Ovary (tissue), 9 donors: ENCODE measurements around the gene PDE3B. TPM values are rescaled to one million over a fixed set of nuclear protein-coding genes. Genes with fewer than 3 reads are reported as not detected.
"Not testable (repeated sequence)": the region's sequence is repeated elsewhere in the genome, so short reads cannot be mapped to it uniquely, and the experiment has no call there.

ENCODE experiments used
- DNase-seq, 5 donors: peaks; one replicate each; pipeline ENCODE4 v3.0.0-alpha.2; 2019 to 2020
- H3K27ac ChIP-seq, 2 donors: fragments of 200-600 bp; one replicate each; pipeline versions ENCODE4 v1.5.1 to v1.8.0; 2019 to 2022
- H3K27me3 ChIP-seq: fragments of 200-600 bp; one replicate; pipeline ENCODE4 v1.8.0; 2022
- H3K36me3 ChIP-seq: fragments of 200-600 bp; sonication (generic); one replicate; pipeline ENCODE4 v1.5.1; 2019
- H3K4me1 ChIP-seq: one replicate; pipeline ENCODE4 v1.8.1; 2013; ENCODE audit warnings: mild to moderate bottlenecking, moderate library complexity; ENCODE audit not compliant: insufficient read depth
- H3K4me3 ChIP-seq: fragments of 200-600 bp; sonication (generic); one replicate; pipeline ENCODE4 v1.5.1; 2017
- H3K9me3 ChIP-seq, 2 donors: fragments of 200-600 bp in 1 of 2; sonication (generic) in 1 of 2; one replicate each; pipeline versions ENCODE4 v1.5.1 to v1.8.1; 2013 to 2019; ENCODE audit warnings: mild to moderate bottlenecking in 1 of 2, moderate library complexity in 1 of 2
- EP300 ChIP-seq: sonication (generic); formaldehyde crosslinking; IDR thresholded peaks from one replicate; pipeline ENCODE4 v1.6.1; 2017; ENCODE audit warnings: antibody characterized with exemption
- POLR2A ChIP-seq: fragments of 450-650 bp; IDR thresholded peaks from one replicate; pipeline ENCODE4 v1.6.1; 2017; ENCODE audit warnings: antibody characterized with exemption, mild to moderate bottlenecking, moderate library complexity
- WGBS, 3 donors: extraction: QIAGEN DNeasy Blood & Tissue Kit in 1 of 3; methylation state at CpG; one replicate each; pipeline versions ENCODE4 v1.1.5 to v1.1.7; 2013 to 2017; 5-methylcytosine and 5-hydroxymethylcytosine counted together
- intact Hi-C, 4 donors: fragments of 100-400 bp; cut with DNase I; formaldehyde crosslinking; loops; one replicate each; pipeline versions ENCODE4 v1.11.0 to v1.15.1; 2022 to 2023
- polyA plus RNA-seq, 2 donors: library from polyadenylated mRNA; stranded (reverse); fragments of 200-250 nt in 1 of 2; fragments of 350-450 nt in 1 of 2; fragmentation: Illumina TruSeq in 1 of 2; extraction: RNeasy Lipid Tissue Mini Kit (QIAGEN cat#74804) in 1 of 2; gene quantifications; one replicate each; pipeline ENCODE4 v1.2.3, GENCODE V29; 2013 to 2014
- total RNA-seq, 7 donors: library from RNA; depleted of rRNA in 2 of 7; stranded (reverse); fragments of >200 nt in 2 of 7; fragmentation: NEBNext Ultra II Directional in 3 of 7; extraction: Animal tissue kit (Norgen Biotek cat#: 25700) in 3 of 7; gene quantifications; one replicate each; pipeline versions ENCODE4 v1.1.0 to v1.2.4, GENCODE V29; 2016 to 2023
- TF ChIP-seq, protein P1 (sequence below), 3 donors: fragments of 450-650 bp in 2 of 3; fragments of 200-600 bp in 1 of 3; IDR thresholded peaks; one replicate each; pipeline versions ENCODE4 v1.5.1 to v1.8.0; 2016 to 2022; ENCODE audit warnings: antibody characterized with exemption in 3 of 3, mild to moderate bottlenecking in 1 of 3
- donor health status: DM: no; HTN: no; CAD: no; lungs with moderate emphysema.
- donor health status: DM: no; HTN: no; CAD: no.
- donor health status: Bipolar disorder and iron deficiency.
- donor health status: DM: yes; HTN: yes; CAD: no.
- donor health status: DM: no; HTN: no; CAD: no.
- donor health status: DM: yes; HTN: yes; CAD: no.

PDE3B gene
- total and polyA plus RNA-seq, 9 donors = 0.13 to 5.9 (median 1.2) TPM

DNA sequence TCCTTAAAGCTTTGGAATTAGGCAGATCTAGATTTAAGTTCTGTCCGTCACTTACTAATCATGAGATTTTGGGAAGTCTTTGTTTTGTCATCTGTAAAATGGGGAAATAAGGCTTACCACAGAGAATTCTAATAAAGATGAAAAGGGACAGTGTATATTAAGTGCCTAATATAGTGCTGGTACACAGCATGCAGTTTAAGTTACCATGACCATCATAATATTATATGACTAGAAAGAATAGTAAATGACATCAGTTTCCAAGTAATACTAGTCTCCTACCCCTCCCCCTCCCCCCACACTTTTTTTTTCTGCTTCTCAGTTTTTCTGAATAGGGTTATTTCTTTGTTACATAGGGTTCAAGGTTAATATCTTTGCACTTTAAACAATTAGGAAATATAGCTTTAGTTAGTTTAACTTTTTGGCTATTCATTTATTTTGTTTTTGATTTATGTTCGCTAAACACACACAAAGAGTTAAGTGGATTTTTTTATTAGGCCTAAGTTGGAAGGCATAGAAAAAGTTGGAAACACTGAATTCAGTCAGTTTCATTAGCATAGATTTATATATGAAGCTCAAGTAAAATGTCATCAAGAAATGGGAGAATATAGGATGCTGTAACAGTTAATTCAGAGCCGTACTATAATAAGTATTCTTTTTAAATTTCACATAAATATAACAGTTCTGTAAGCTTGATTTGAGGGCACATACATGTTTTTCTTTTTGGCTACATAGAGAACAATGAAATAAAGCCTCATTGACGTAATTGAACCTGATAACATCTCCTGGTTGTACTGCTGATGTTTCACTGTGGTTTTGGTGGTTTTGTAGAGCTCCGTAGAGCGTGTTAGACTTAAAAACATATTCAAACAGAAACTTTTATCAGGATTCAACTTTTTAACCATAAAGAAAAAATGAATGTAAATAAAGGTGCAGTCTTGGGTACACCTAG, 121.2 kb downstream of the PDE3B start:
- intact Hi-C loops = no loop called here
- no peaks in the 10 kb centered on the region for H3K4me1 ChIP-seq
- no peak overlapping the region for H3K27ac ChIP-seq
- 54 to 61% (median 55%) methylated on average over 6 of the region's 6 CpGs for WGBS, 3 donors
- H3K4me3 ChIP-seq = no peak overlapping the region
- no peaks in the 10 kb centered on the region for H3K36me3 ChIP-seq
- TF ChIP-seq EP300 = no peak
- no peak for DNase-seq
- no peaks in the 10 kb centered on the region for H3K27me3 ChIP-seq
- H3K9me3 ChIP-seq = no peaks in the 10 kb centered on the region

DNA sequence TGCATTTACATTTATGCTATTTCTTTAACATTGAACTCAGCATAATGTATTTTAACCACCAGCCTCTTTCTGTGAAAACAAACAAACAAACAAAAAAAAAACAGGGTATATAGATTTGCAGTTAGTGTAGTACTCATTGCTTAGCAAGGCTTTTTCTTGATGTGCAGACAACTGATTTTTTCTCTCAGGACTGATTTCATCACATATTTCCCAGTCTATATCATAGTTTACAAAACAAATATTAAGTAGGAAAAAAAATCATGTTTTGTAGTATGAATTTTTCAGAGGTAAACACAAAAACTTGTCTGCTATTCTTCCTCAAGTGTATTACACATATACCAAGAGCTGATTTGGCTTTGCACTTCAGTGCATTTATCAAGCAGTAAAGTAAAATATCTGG, 123.0 kb downstream of the PDE3B start:
- intact Hi-C loops = no loop called here
- no peaks in the 10 kb centered on the region for H3K27me3 ChIP-seq
- H3K36me3 ChIP-seq = no peaks in the 10 kb centered on the region
- no peaks in the 10 kb centered on the region for H3K4me1 ChIP-seq
- no peak overlapping the region for H3K27ac ChIP-seq
- DNase-seq = no peak
- H3K9me3 ChIP-seq = no peaks in the 10 kb centered on the region
- TF ChIP-seq POLR2A = no peak
- no peak overlapping the region for H3K4me3 ChIP-seq

DNA sequence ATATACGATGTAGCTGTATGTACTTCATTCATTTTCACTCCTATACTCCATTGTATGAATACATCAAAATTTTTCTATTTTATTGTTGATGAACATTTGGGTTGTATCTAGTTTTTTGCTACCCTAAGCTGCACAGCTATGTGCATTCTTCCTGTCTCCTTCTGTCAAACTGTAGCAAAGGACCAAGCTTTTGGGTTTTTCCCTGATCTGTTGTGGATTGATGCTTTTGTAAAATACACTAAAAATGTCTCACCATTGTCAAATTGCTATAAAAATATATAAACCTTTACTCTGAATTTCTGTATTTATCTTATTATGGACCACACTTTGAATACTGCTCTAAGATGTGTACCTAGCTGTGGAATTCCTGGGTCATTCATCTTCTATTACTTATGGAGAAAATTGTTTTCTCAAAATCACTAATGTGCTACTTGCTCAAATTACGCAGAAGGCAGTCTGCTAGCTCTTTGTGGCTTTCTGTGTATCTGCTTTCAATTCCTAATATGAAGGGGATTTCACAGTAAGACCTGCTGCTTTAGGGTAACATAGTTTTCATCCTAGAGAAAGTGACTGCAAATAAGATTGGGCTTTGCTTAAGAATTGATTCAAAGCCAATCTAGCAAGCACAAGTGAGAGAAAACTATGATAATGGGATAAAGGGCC, 125.1 kb downstream of the PDE3B start:
- Histone ChIP-seq H3K4me3 (no peak overlapping the region), H3K36me3 (no peaks in the 10 kb centered on the region), H3K9me3 (no peaks in the 10 kb centered on the region), H3K27me3 (no peaks in the 10 kb centered on the region), H3K4me1 (no peaks in the 10 kb centered on the region), H3K27ac (no peak overlapping the region)
- WGBS, 3 donors = 81 to 87% (median 87%) methylated on average over 2 of the region's 2 CpGs
- intact Hi-C loops = no loop called here
- TF ChIP-seq POLR2A (no peak), EP300 (no peak)
- TF ChIP-seq, protein P1, sequence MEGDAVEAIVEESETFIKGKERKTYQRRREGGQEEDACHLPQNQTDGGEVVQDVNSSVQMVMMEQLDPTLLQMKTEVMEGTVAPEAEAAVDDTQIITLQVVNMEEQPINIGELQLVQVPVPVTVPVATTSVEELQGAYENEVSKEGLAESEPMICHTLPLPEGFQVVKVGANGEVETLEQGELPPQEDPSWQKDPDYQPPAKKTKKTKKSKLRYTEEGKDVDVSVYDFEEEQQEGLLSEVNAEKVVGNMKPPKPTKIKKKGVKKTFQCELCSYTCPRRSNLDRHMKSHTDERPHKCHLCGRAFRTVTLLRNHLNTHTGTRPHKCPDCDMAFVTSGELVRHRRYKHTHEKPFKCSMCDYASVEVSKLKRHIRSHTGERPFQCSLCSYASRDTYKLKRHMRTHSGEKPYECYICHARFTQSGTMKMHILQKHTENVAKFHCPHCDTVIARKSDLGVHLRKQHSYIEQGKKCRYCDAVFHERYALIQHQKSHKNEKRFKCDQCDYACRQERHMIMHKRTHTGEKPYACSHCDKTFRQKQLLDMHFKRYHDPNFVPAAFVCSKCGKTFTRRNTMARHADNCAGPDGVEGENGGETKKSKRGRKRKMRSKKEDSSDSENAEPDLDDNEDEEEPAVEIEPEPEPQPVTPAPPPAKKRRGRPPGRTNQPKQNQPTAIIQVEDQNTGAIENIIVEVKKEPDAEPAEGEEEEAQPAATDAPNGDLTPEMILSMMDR (IDR thresholded peaks at IDR 0.05) = no peak
- no peak for DNase-seq

- Histone ChIP-seq H3K27me3 (no peaks in the 10 kb centered on the region), H3K27ac (no peak overlapping the region), H3K4me1 (no peaks in the 10 kb centered on the region), H3K36me3 (no peaks in the 10 kb centered on the region), H3K4me3 (no peak overlapping the region), H3K9me3 (no peaks in the 10 kb centered on the region)
- intact Hi-C loops = no loop called here
- DNase-seq = no peak
- WGBS, 3 donors = 55 to 57% (median 56%) methylated on average over 1 of the region's 1 CpG
- TF ChIP-seq POLR2A (no peak), EP300 (no peak)
- TF ChIP-seq, protein P1 (IDR thresholded peaks at IDR 0.05) = no peak
Measured at GRCh38 chr11:14773755-14774154, 130.2 kb downstream of the PDE3B start.

DNA sequence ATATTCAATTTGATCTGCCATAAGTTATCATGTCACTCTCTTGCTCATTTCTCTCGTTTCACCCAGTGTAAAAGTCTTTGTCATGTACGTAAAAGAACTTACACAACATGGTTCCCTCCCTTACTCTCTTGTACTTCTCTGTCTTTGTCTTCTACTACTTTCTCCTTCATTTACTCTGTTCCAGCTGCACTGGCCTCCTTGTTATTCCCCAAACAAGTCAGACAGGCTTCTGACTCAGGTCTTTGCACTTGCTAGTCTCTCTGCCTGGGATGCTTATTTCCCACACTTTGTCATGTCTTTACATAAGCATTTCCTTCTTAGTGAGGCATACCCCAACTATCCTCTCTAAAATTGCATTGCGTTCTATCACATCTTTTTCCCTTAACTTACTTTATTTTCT, 131.1 kb downstream of the PDE3B start:
- no peak for DNase-seq
- Histone ChIP-seq H3K4me3 (no peak overlapping the region), H3K36me3 (no peaks in the 10 kb centered on the region), H3K27me3 (no peaks in the 10 kb centered on the region), H3K27ac (no peak overlapping the region), H3K9me3 (no peaks in the 10 kb centered on the region), H3K4me1 (no peaks in the 10 kb centered on the region)
- TF ChIP-seq POLR2A = no peak
- intact Hi-C loops = no loop called here
- WGBS, 3 donors = 87% methylated on average over 3 of the region's 3 CpGs

DNA sequence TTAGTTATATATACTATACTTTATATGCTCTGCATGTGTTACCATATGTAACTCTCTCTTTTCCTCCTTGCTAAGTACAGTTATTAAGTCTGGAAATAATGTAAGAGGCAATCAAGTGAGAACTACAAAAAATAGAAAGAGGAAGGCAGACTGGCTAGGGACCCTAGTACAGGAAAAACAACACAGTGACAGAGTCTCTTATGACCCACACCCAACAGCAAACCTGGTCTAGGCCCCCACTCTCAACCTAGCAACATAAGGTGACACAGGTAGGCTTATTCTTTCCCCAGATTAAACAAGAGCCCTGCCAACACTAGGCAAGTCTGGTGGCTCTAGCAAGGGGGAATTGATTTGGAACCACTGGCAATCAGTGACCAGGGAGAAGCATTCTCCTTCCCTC, 132.3 kb downstream of the PDE3B start:
- H3K9me3 ChIP-seq = no peaks in the 10 kb centered on the region

DNA sequence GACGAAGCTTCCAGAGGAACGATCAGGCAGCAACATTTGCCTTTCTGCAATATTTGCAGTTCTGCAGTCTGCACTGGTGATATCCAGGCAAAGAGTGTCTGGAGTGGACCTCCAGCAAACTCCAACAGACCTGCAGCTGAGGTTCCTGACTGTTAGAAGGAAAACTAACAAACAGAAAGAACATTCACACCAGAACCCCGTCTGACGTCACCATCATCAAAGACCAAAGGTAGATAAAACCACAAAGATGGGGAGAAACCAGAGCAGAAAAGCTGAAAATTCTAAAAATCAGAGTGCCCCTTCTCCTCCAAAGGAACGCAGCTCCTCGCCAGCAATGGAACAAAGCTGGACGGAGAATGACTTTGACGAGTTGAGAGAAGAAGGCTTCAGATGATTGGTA, 134.9 kb downstream of the PDE3B start:
- 88 to 97% (median 96%) methylated on average over 8 of the region's 8 CpGs for WGBS, 3 donors
- intact Hi-C loops = not testable (repeated sequence)

More for the DNA sequence above, 132.3 kb downstream of the PDE3B start:
- no peak overlapping the region for H3K4me3 ChIP-seq
- H3K27ac ChIP-seq = no peak overlapping the region
- no peaks in the 10 kb centered on the region for H3K36me3 ChIP-seq
- no peak for DNase-seq
- intact Hi-C loops = no loop called here
- H3K4me1 ChIP-seq = no peaks in the 10 kb centered on the region
- TF ChIP-seq EP300 (no peak), POLR2A (no peak)
- TF ChIP-seq, protein P1 (IDR thresholded peaks at IDR 0.05) = no peak
- H3K27me3 ChIP-seq = no peaks in the 10 kb centered on the region

More for the DNA sequence above, 134.9 kb downstream of the PDE3B start:
- H3K9me3 ChIP-seq, H3K27ac ChIP-seq, H3K4me3 ChIP-seq, H3K27me3 ChIP-seq, DNase-seq, H3K36me3 ChIP-seq, H3K4me1 ChIP-seq: not testable (repeated sequence)
